OCI-LY7 (cell line): Measurements from ENCODE around the gene CDC123. TPM values are rescaled to one million over a fixed set of nuclear protein-coding genes. Genes with fewer than 3 reads are reported as not detected.
A peak's percentile ranks its signal among the peaks of the same experiment; 100 is the strongest.

Experiments
- BruUV-seq: library from RNA; stranded (reverse); fragments of 400-500 nt; replicated peaks from 2 replicates; lab custom pipeline; 2021; lab: Mats Ljungman, UMichigan
- CTCF ChIA-PET: fragments of 300-600 bp; sonication (Branson Sonifier 250); formaldehyde crosslinking; loops from one replicate; lab custom pipeline; 2022; ENCODE audit warnings: antibody characterized with exemption; ENCODE audit not compliant: unreplicated experiment; lab: Charles Lee
- POLR2A ChIA-PET: fragments of 300-600 bp; sonication (Branson Sonifier 250); formaldehyde crosslinking; loops from one replicate; lab custom pipeline; 2022; ENCODE audit warnings: antibody characterized with exemption; lab: Charles Lee
- DNase-seq: peaks from one replicate; pipeline ENCODE4 v3.0.0-alpha.2; 2015; ENCODE audit warnings: low spot score
- H2AFZ ChIP-seq: fragments of 200-600 bp; sonication (generic), shearing (Covaris generic); 2 replicates; pipeline ENCODE4 v1.6.1; 2014; ENCODE audit warnings: mild to moderate bottlenecking, antibody characterized with exemption, low read length, moderate library complexity
- H3K27ac ChIP-seq: fragments of 200-600 bp; sonication (generic); 2 replicates; pipeline ENCODE4 v1.5.1; 2014; ENCODE audit warnings: mixed run types, low read depth, mild to moderate bottlenecking, moderate library complexity, low read length, inconsistent platforms; ENCODE audit not compliant: poor library complexity, severe bottlenecking
- H3K36me3 ChIP-seq: fragments of 200-600 bp; sonication (generic); 2 replicates; pipeline ENCODE4 v1.6.1; 2014; ENCODE audit warnings: mild to moderate bottlenecking, antibody characterized with exemption, low read length, moderate library complexity, mixed read lengths; ENCODE audit not compliant: insufficient read depth
- H3K4me1 ChIP-seq: fragments of 200-600 bp; sonication (generic); 2 replicates; pipeline ENCODE4 v1.5.1; 2014; ENCODE audit warnings: mild to moderate bottlenecking, low read length; ENCODE audit not compliant: insufficient read depth, poor library complexity, severe bottlenecking
- H3K4me2 ChIP-seq: fragments of 200-600 bp; sonication (generic); 2 replicates; pipeline ENCODE4 v1.6.1; 2014; ENCODE audit warnings: mild to moderate bottlenecking, low read length
- H3K4me3 ChIP-seq: fragments of 200-600 bp; sonication (generic); 2 replicates; pipeline ENCODE4 v1.5.1; 2014; ENCODE audit warnings: mild to moderate bottlenecking, low read depth, low read length; ENCODE audit not compliant: poor library complexity, severe bottlenecking
- H3K79me2 ChIP-seq: fragments of 200-600 bp; sonication (generic); 2 replicates; pipeline ENCODE4 v1.6.1; 2016; ENCODE audit warnings: low read depth, mild to moderate bottlenecking, low read length, moderate library complexity, mixed read lengths; ENCODE audit not compliant: insufficient read depth
- H3K9me2 ChIP-seq: fragments of 200-600 bp; sonication (generic); 2 replicates; pipeline ENCODE4 v1.6.1; 2016; ENCODE audit warnings: mild to moderate bottlenecking, low read length, mixed read lengths; ENCODE audit not compliant: insufficient read depth
- H3K9me3 ChIP-seq: fragments of 200-600 bp; sonication (generic); 2 replicates; pipeline ENCODE4 v1.6.1; 2014; ENCODE audit warnings: mild to moderate bottlenecking, mixed run types, low read length, mixed read lengths
- H4K20me1 ChIP-seq: fragments of 200-600 bp; sonication (generic); 2 replicates; pipeline ENCODE4 v1.6.1; 2014; ENCODE audit warnings: mild to moderate bottlenecking, antibody characterized with exemption, low read length, moderate library complexity, mixed read lengths; ENCODE audit not compliant: insufficient read depth
- EZH2phosphoT487 ChIP-seq: fragments of 200-600 bp; sonication (generic); IDR thresholded peaks from 2 replicates; pipeline ENCODE4 v1.6.1; 2018; ENCODE audit warnings: low read depth, borderline replicate concordance, mild to moderate bottlenecking, mixed run types, antibody characterized with exemption, low read length, moderate library complexity, mixed read lengths
- intact Hi-C: fragments of 100-400 bp; cut with micrococcal nuclease; formaldehyde crosslinking; loops from one replicate; pipeline ENCODE4 v1.10.0; 2022; ENCODE audit not compliant: unreplicated experiment
- total RNA-seq, 2 experiments: library from RNA; depleted of rRNA in 1 of 2; stranded (reverse); fragments of >200 nt in 1 of 2; shearing (Covaris generic) in 1 of 2; gene quantifications; 2 replicates each; pipeline ENCODE4 v1.2.3, GENCODE V29; 2014 to 2022
- TF ChIP-seq, protein P1 (sequence below): fragments of 200-600 bp; sonication (generic); conservative IDR thresholded peaks from 2 replicates; pipeline ENCODE4 v1.5.1; 2014; ENCODE audit warnings: mild to moderate bottlenecking, antibody characterized with exemption, low read length, moderate library complexity, mixed read lengths

The CDC123 gene
- total RNA-seq, 2 experiments from 2014 or later = 128 to 168 TPM

DNA sequence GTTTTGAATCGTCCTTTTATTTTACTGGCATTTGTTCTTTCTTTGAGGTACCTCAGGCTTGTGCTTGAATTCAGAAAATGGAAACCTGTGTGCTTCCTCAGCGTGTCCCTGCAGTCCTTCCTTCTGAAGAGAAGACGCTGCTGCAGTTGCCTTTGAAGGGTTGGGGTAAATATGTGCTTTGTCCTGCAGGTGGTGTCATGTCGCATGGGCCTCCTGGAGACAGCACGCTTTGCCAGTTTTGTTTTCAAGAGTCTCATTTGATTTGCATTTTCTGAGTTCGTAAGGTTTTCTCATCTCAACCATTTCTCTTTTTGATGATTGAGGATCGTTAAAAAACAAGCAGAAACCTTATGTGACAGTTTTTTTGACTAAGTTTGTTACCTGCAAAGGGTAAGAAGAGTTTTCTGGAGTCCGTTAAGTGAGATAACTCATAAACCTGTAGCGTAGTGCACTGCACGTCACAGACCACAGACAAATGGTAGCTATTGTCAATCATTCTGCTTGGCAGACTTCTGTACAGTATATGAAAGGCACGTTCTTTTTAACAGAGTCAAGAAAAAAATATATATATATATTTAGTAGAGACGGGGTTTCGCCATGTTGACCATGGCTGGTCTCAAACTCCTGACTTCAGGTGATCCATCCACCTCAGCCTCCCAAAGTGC lies 57.0 kb downstream of the CDC123 start:
- no peaks in the 10 kb centered on the region for H3K9me2 ChIP-seq
- no peak overlapping the region for H3K27ac ChIP-seq
- no peak overlapping the region for H2AFZ ChIP-seq
- no peak for TF ChIP-seq EZH2phosphoT487
- TF ChIP-seq, protein P1, sequence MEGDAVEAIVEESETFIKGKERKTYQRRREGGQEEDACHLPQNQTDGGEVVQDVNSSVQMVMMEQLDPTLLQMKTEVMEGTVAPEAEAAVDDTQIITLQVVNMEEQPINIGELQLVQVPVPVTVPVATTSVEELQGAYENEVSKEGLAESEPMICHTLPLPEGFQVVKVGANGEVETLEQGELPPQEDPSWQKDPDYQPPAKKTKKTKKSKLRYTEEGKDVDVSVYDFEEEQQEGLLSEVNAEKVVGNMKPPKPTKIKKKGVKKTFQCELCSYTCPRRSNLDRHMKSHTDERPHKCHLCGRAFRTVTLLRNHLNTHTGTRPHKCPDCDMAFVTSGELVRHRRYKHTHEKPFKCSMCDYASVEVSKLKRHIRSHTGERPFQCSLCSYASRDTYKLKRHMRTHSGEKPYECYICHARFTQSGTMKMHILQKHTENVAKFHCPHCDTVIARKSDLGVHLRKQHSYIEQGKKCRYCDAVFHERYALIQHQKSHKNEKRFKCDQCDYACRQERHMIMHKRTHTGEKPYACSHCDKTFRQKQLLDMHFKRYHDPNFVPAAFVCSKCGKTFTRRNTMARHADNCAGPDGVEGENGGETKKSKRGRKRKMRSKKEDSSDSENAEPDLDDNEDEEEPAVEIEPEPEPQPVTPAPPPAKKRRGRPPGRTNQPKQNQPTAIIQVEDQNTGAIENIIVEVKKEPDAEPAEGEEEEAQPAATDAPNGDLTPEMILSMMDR = peak; percentile 72
- ChIA-PET POLR2A (no interaction called here), CTCF (no interaction called here)
- no peaks in the 10 kb centered on the region for H3K4me1 ChIP-seq
- H3K9me3 ChIP-seq = no peaks in the 10 kb centered on the region
- H3K79me2 ChIP-seq = no peaks in the 10 kb centered on the region
- peaks cover 50% of the 10 kb centered on the region for H3K36me3 ChIP-seq
- TSS peak; percentile 29 for BruUV-seq
- no peak overlapping the region for H3K4me2 ChIP-seq
- intact Hi-C loops = no loop called here
- H4K20me1 ChIP-seq = no peaks in the 10 kb centered on the region
- H3K4me3 ChIP-seq = no peak overlapping the region
- peak; percentile 50 for DNase-seq

DNA sequence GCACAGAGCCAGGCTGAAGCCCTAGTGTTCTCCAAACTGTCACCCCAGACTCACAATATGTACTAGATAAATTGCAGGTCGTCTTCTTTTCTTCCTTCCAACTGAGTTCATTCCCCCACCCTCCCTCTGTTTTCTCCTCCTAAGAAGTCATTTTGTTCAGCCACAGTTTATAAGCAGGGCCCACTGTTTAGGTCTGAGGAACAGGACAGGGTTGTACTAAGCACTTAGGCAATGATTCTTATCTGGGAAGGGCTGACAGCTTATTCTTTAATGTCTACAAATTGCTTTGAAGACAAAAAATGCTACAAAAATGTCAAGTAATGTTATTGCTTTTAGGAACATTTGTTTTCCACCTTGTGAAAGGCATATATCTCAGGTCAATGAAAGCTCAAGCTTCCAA lies 59.1 kb downstream of the CDC123 start:
- no peak for TF ChIP-seq EZH2phosphoT487
- TF ChIP-seq, protein P1 = no peak
- ChIA-PET CTCF (no interaction called here), POLR2A (interaction anchor here (0.6 kb wide), 1 partner anchor 90 kb away, joined by 3 read pairs; no protein-coding TSS in a partner anchor)
- Histone ChIP-seq H3K4me2 (no peak overlapping the region), H3K4me3 (no peak overlapping the region), H3K4me1 (no peaks in the 10 kb centered on the region), H3K36me3 (peaks cover 35% of the 10 kb centered on the region), H4K20me1 (no peaks in the 10 kb centered on the region), H3K9me2 (no peaks in the 10 kb centered on the region), H3K79me2 (no peaks in the 10 kb centered on the region), H2AFZ (no peak overlapping the region), H3K27ac (no peak overlapping the region), H3K9me3 (no peaks in the 10 kb centered on the region)
- intact Hi-C loops = no loop called here
- BruUV-seq = no TSS peak
- no peak for DNase-seq

DNA sequence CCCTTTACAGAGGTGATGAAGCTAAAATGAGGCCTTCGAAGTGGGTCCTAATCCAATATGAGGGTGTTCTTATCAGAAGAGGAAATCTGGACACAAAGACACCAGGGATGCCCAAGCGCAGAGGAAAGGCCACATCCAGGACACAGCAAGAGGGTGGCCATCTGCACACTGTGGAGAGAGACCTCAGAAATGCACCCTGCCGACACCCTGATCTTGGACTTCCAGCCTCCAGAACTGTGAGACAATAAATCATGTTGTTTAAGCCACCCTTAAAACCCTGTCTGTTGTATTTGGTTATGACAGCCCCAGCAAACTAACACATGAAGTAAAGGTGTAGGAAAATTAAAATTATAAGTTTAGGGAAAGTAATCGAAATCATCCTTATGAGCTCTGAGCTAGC lies 64.0 kb downstream of the CDC123 start:
- H4K20me1 ChIP-seq = no peaks in the 10 kb centered on the region
- intact Hi-C loops = loop anchor here (10.0 kb wide), 1 partner anchor 645 kb away; no protein-coding TSS in a partner anchor
- no peak overlapping the region for H3K27ac ChIP-seq
- peaks cover 16% of the 10 kb centered on the region for H3K4me1 ChIP-seq
- H2AFZ ChIP-seq = no peak overlapping the region
- no peaks in the 10 kb centered on the region for H3K9me2 ChIP-seq
- H3K36me3 ChIP-seq = no peaks in the 10 kb centered on the region; the same call in 1 of the 2 replicates
- DNase-seq = no peak
- H3K9me3 ChIP-seq = no peaks in the 10 kb centered on the region
- H3K4me3 ChIP-seq = no peak overlapping the region
- BruUV-seq = no TSS peak
- H3K79me2 ChIP-seq = no peaks in the 10 kb centered on the region
- ChIA-PET CTCF (no interaction called here), POLR2A (interaction anchor here (1.2 kb wide), 1 partner anchor 467 kb away, joined by 7 read pairs; no protein-coding TSS in a partner anchor)
- no peak overlapping the region for H3K4me2 ChIP-seq
- TF ChIP-seq, protein P1 = no peak
- no peak for TF ChIP-seq EZH2phosphoT487
